ENCODE data around the gene MCC.

The MCC gene

GRCh38 chr5:113057557-113057984, 430.7 kb downstream of the MCC start:
- no peak for DNase-seq
- TF ChIP-seq POLR2A (IDR thresholded peaks at IDR 0.05; ENCODE audit: low read length) (no peak), GATA1 (IDR thresholded peaks at IDR 0.05; ENCODE audit: low read depth, low read length) (no peak)

- no peak for TF ChIP-seq GATA1 (IDR thresholded peaks at IDR 0.05; ENCODE audit: low read depth, low read length)
- TF ChIP-seq POLR2A (IDR thresholded peaks at IDR 0.05; ENCODE audit: low read length) = no peak
Observed at GRCh38 chr5:113056988-113057387, 431.3 kb downstream of the MCC start.

GRCh38 chr5:113054899-113055298, 433.4 kb downstream of the MCC start:
- TF ChIP-seq POLR2A (IDR thresholded peaks at IDR 0.05; ENCODE audit: low read length) = no peak
- TF ChIP-seq GATA1 (IDR thresholded peaks at IDR 0.05; ENCODE audit: low read depth, low read length) = no peak
- no peak for DNase-seq

More at GRCh38 chr5:113056988-113057387, 431.3 kb downstream of the MCC start:
- DNase-seq = no peak

- no peak for DNase-seq
- TF ChIP-seq GATA1 (IDR thresholded peaks at IDR 0.05; ENCODE audit: low read depth, low read length) (no peak), POLR2A (IDR thresholded peaks at IDR 0.05; ENCODE audit: low read length) (no peak)
Observed at GRCh38 chr5:113053511-113053995, 434.7 kb downstream of the MCC start.

GRCh38 chr5:113052041-113052795, 436.0 kb downstream of the MCC start:
- no peak for TF ChIP-seq POLR2A (IDR thresholded peaks at IDR 0.05; ENCODE audit: low read length)
- TF ChIP-seq GATA1 (IDR thresholded peaks at IDR 0.05; ENCODE audit: low read depth, low read length) = no peak
- DNase-seq = no peak

GRCh38 chr5:113050721-113051382, 437.4 kb downstream of the MCC start:
- no peak for DNase-seq
- no peak for TF ChIP-seq POLR2A (IDR thresholded peaks at IDR 0.05; ENCODE audit: low read length)
- no peak for TF ChIP-seq GATA1 (IDR thresholded peaks at IDR 0.05; ENCODE audit: low read depth, low read length)

GRCh38 chr5:113048931-113049330, 439.3 kb downstream of the MCC start:
- TF ChIP-seq POLR2A (IDR thresholded peaks at IDR 0.05; ENCODE audit: low read length) = no peak
- TF ChIP-seq GATA1 (IDR thresholded peaks at IDR 0.05; ENCODE audit: low read depth, low read length) = no peak
- no peak for DNase-seq

GRCh38 chr5:113047733-113048652, 440.3 kb downstream of the MCC start:
- TF ChIP-seq POLR2A (IDR thresholded peaks at IDR 0.05; ENCODE audit: low read length) (no peak), GATA1 (IDR thresholded peaks at IDR 0.05; ENCODE audit: low read depth, low read length) (no peak)
- DNase-seq = no peak

- TF ChIP-seq POLR2A (IDR thresholded peaks at IDR 0.05; ENCODE audit: low read length) (no peak), GATA1 (IDR thresholded peaks at IDR 0.05; ENCODE audit: low read depth, low read length) (no peak)
- DNase-seq = peak; percentile 24 to 27
Observed at GRCh38 chr5:113047234-113047633, 441.0 kb downstream of the MCC start.

GRCh38 chr5:113044776-113045465, 443.3 kb downstream of the MCC start:
- no peak for DNase-seq
- TF ChIP-seq POLR2A (IDR thresholded peaks at IDR 0.05; ENCODE audit: low read length) = no peak
- TF ChIP-seq GATA1 (IDR thresholded peaks at IDR 0.05; ENCODE audit: low read depth, low read length) = no peak

GRCh38 chr5:113043491-113043931, 444.7 kb downstream of the MCC start:
- peak; percentile 17 to 22 for DNase-seq
- TF ChIP-seq GATA1 (IDR thresholded peaks at IDR 0.05; ENCODE audit: low read depth, low read length) (no peak), POLR2A (IDR thresholded peaks at IDR 0.05; ENCODE audit: low read length) (no peak)

GRCh38 chr5:113042491-113043243, 445.6 kb downstream of the MCC start:
- TF ChIP-seq GATA1 (IDR thresholded peaks at IDR 0.05; ENCODE audit: low read depth, low read length) = no peak
- no peak for TF ChIP-seq POLR2A (IDR thresholded peaks at IDR 0.05; ENCODE audit: low read length)
- peak; percentile 43 to 64 for DNase-seq

Data from erythroblast (primary cell).